HCT116 (cell line): Measurements from ENCODE around the gene SIX2. TPM values are rescaled to one million over a fixed set of nuclear protein-coding genes. Genes with fewer than 3 reads are reported as not detected.
A peak's percentile ranks its signal among the peaks of the same experiment; 100 is the strongest.

Source experiments
- ATAC-seq: fragments of 200-7000 bp; cut with Tn5 transposase; 2 replicates; pipeline ENCODE4 v1.9.1; 2020; ENCODE audit warnings: mild to moderate bottlenecking, moderate library complexity
- BruUV-seq: library from RNA; stranded (reverse); fragments of 400-500 nt; replicated peaks from 2 replicates; lab custom pipeline; 2021; lab: Mats Ljungman, UMichigan
- CTCF ChIA-PET: fragments of 300-600 bp; sonication (Branson Sonifier 250); formaldehyde crosslinking; loops from one replicate; lab custom pipeline; 2021; ENCODE audit warnings: antibody characterized with exemption; lab: Charles Lee
- POLR2A ChIA-PET: fragments of 300-600, 350-600 bp; sonication (Branson Sonifier 250); formaldehyde crosslinking; loops from one replicate; lab custom pipeline; 2021; ENCODE audit warnings: antibody characterized with exemption; lab: Charles Lee
- RAD21 ChIA-PET, 2 experiments: fragments of 300-600 bp; sonication (Branson Sonifier 250); formaldehyde crosslinking; loops; one replicate each; lab custom pipeline; 2023; ENCODE audit warnings: low total read pairs in 2 of 2; ENCODE audit not compliant: uncharacterized antibody in 2 of 2, unreplicated experiment in 2 of 2, low non-redundant PET in 1 of 2; lab: Charles Lee
- DNase-seq: peaks from one replicate; pipeline ENCODE4 v3.0.0-alpha.2; 2010; ENCODE audit warnings: low read depth, low spot score
- H2AFZ ChIP-seq: fragments of 200-600 bp; shearing (Covaris generic), sonication (generic); 2 replicates; pipeline ENCODE4 v1.6.1; 2017; ENCODE audit warnings: low read depth, mixed run types, mixed read lengths, antibody characterized with exemption, low read length; ENCODE audit not compliant: poor library complexity, severe bottlenecking
- H3K27ac ChIP-seq: 2 replicates; pipeline ENCODE4 v1.5.1; 2012; ENCODE audit warnings: low read depth, low read length
- H3K27me3 ChIP-seq: fragments of 200-600 bp; sonication (generic); 2 replicates; pipeline ENCODE4 v1.6.1; 2016; ENCODE audit warnings: mixed run types, low read length, mixed read lengths; ENCODE audit not compliant: insufficient read depth
- H3K36me3 ChIP-seq, 2 experiments: fragments of 200-500 bp in 1 of 2; fragments of 200-600 bp in 1 of 2; sonication (Bioruptor generic) in 1 of 2; sonication (generic) in 1 of 2; 2 replicates each; pipeline versions ENCODE4 v1.5.1 to v1.6.1; 2014 to 2016; ENCODE audit warnings: low read length in 2 of 2, inconsistent platforms in 1 of 2, mixed read lengths in 1 of 2, mixed run types in 1 of 2; ENCODE audit not compliant: insufficient read depth in 2 of 2, control insufficient read depth in 1 of 2
- H3K4me1 ChIP-seq, 2 experiments: fragments of 200-600 bp in 1 of 2; sonication (generic) in 1 of 2; 2 replicates each; pipeline versions ENCODE4 v1.5.1 to v1.6.1; 2012 to 2017; ENCODE audit warnings: low read length in 2 of 2, inconsistent platforms in 1 of 2, mild to moderate bottlenecking in 1 of 2, mixed read lengths in 1 of 2, mixed run types in 1 of 2, moderate library complexity in 1 of 2; ENCODE audit not compliant: insufficient read depth in 2 of 2, control insufficient read depth in 1 of 2
- H3K4me2 ChIP-seq: fragments of 200-600 bp; sonication (generic); 2 replicates; pipeline ENCODE4 v1.6.1; 2017; ENCODE audit warnings: mixed run types, low read length, mixed read lengths
- H3K4me3 ChIP-seq, 2 experiments: fragments of 200-600 bp in 1 of 2; sonication (generic) in 1 of 2; replicated peaks in 1 of 2; 2 replicates each; pipeline ENCODE4 v1.5.1; 2011 to 2016; ENCODE audit warnings: low read length in 2 of 2, control low read depth in 1 of 2, low read depth in 1 of 2, mild to moderate bottlenecking in 1 of 2, mixed read lengths in 1 of 2, mixed run types in 1 of 2
- H3K79me2 ChIP-seq: fragments of 200-600 bp; sonication (generic); 2 replicates; pipeline ENCODE4 v1.6.1; 2017; ENCODE audit warnings: mild to moderate bottlenecking, mixed run types, low read length, moderate library complexity, mixed read lengths; ENCODE audit not compliant: insufficient read depth
- H3K9ac ChIP-seq: fragments of 200-600 bp; sonication (generic); 2 replicates; pipeline ENCODE4 v1.6.1; 2016; ENCODE audit warnings: low read length, mixed read lengths
- H3K9me2 ChIP-seq: fragments of 200-600 bp; sonication (generic), shearing (Covaris generic); 2 replicates; pipeline ENCODE4 v1.6.1; 2017; ENCODE audit warnings: mixed run types, mild to moderate bottlenecking, moderate library complexity; ENCODE audit not compliant: insufficient read depth
- H3K9me3 ChIP-seq, 2 experiments: fragments of 200-500 bp in 1 of 2; fragments of 200-600 bp in 1 of 2; sonication (Bioruptor generic) in 1 of 2; sonication (generic) in 1 of 2; 2 replicates each; pipeline ENCODE4 v1.6.1; 2014 to 2017; ENCODE audit warnings: low read length in 2 of 2, mixed read lengths in 2 of 2, inconsistent platforms in 1 of 2, low read depth in 1 of 2, mild to moderate bottlenecking in 1 of 2, mixed run types in 1 of 2, moderate library complexity in 1 of 2; ENCODE audit not compliant: control insufficient read depth in 1 of 2, insufficient read depth in 1 of 2
- H4K20me1 ChIP-seq: fragments of 200-600 bp; sonication (generic), shearing (Covaris generic); 2 replicates; pipeline ENCODE4 v1.6.1; 2017; ENCODE audit warnings: mixed run types, mild to moderate bottlenecking, moderate library complexity; ENCODE audit not compliant: insufficient read depth
- CBX3 ChIP-seq: IDR thresholded peaks from 2 replicates; pipeline ENCODE4 v1.6.1; 2012; ENCODE audit warnings: low read depth
- EGR1 ChIP-seq: IDR thresholded peaks from 2 replicates; pipeline ENCODE4 v1.6.1; 2012; ENCODE audit warnings: low read depth
- ELF1 ChIP-seq: IDR thresholded peaks from 2 replicates; pipeline ENCODE4 v1.6.1; 2012; ENCODE audit warnings: low read depth, borderline replicate concordance
- EZH2 ChIP-seq: fragments of 200-600 bp; sonication (generic); IDR thresholded peaks from 2 replicates; pipeline ENCODE4 v1.6.1; 2017; ENCODE audit warnings: antibody characterized with exemption, mixed run types
- POLR2A ChIP-seq: IDR thresholded peaks from 2 replicates; pipeline ENCODE4 v1.7.0; 2011; ENCODE audit warnings: borderline replicate concordance; ENCODE audit not compliant: insufficient read depth, insufficient read length; ENCODE audit errors: extremely low read depth
- SP1 ChIP-seq: IDR thresholded peaks from 2 replicates; pipeline ENCODE4 v1.6.1; 2012; ENCODE audit warnings: low read depth
- TCF7L2 ChIP-seq: IDR thresholded peaks from 2 replicates; pipeline ENCODE4 v1.7.0; 2011; ENCODE audit warnings: borderline replicate concordance, inconsistent platforms; ENCODE audit not compliant: insufficient read depth, insufficient read length; ENCODE audit errors: extremely low read depth
- ZFX ChIP-seq: fragments of 450-650 bp; IDR thresholded peaks from 2 replicates; pipeline ENCODE4 v1.6.1; 2017
- intact Hi-C: fragments of 100-400 bp; cut with micrococcal nuclease; formaldehyde crosslinking; loops from 2 replicates; pipeline ENCODE4 v1.10.0; 2022
- total RNA-seq: library from RNA; stranded (reverse); gene quantifications from one replicate; pipeline ENCODE4 v1.2.1, GENCODE V29; 2021; ENCODE audit not compliant: unreplicated experiment
- TF ChIP-seq, protein P1 (sequence below): IDR thresholded peaks from 2 replicates; pipeline ENCODE4 v1.6.1; 2012
- TF ChIP-seq, protein P2 (sequence below): IDR thresholded peaks from 2 replicates; pipeline ENCODE4 v1.6.1; 2012
- TF ChIP-seq, protein P3 (sequence below), 3 experiments: fragments of 200-600 bp in 1 of 3; sonication (generic) in 1 of 3; IDR thresholded peaks in 2 of 3; conservative IDR thresholded peaks in 1 of 3; 2 replicates each; pipeline ENCODE4 v1.5.1; 2012 to 2017; ENCODE audit warnings: low read depth in 2 of 3, low read length in 2 of 3, antibody characterized with exemption in 1 of 3, borderline replicate concordance in 1 of 3, control low read depth in 1 of 3, mild to moderate bottlenecking in 1 of 3, mixed read lengths in 1 of 3, mixed run types in 1 of 3, moderate library complexity in 1 of 3; ENCODE audit not compliant: insufficient read depth in 1 of 3
- TF ChIP-seq, protein P4 (sequence below): IDR thresholded peaks from 2 replicates; pipeline ENCODE4 v1.6.1; 2011; ENCODE audit warnings: mild to moderate bottlenecking, low read length, moderate library complexity; ENCODE audit not compliant: insufficient replicate concordance; ENCODE audit errors: extremely low read depth

The SIX2 gene
- total RNA-seq, 1 experiment from 2014 or later, result 0.54 TPM

DNA sequence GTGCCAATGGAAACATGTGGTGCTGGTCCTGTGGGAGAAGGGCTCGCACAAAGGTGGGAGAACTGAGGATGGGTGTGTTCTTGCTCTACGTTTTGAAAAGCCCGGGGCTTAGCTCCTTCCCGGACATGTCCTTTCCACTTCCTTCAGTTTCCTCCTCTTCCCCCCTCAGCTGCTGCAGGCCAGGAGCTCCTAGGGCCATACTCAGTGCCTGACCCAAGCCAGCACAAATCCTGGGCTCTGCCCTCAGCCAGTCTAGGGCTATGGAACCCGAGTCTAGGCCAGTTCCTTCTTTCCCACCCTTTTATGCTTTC lies 1.4 kb upstream of the SIX2 start:
- Histone ChIP-seq H2AFZ (no peak overlapping the region), H3K36me3 (no peaks in the 10 kb centered on the region), H3K27me3 (no peaks in the 10 kb centered on the region), H3K9me2 (no peaks in the 10 kb centered on the region), H3K4me3 (no peak overlapping the region), H3K4me2 (peak overlapping the region; percentile 83), H3K9ac (no peak overlapping the region), H4K20me1 (no peaks in the 10 kb centered on the region), H3K4me1 (peaks cover 7 to 23% of the 10 kb centered on the region in 2 experiments), H3K9me3 (no peaks in the 10 kb centered on the region), H3K79me2 (no peaks in the 10 kb centered on the region), H3K27ac (no peak overlapping the region)
- no TSS peak for BruUV-seq
- intact Hi-C loops, result no loop called here
- ATAC-seq (no peak), DNase-seq (no peak)
- CTCF ChIA-PET, result no interaction called here
- TF ChIP-seq TCF7L2 (no peak), EZH2 (no peak), ELF1 (no peak)
- TF ChIP-seq, protein P1, sequence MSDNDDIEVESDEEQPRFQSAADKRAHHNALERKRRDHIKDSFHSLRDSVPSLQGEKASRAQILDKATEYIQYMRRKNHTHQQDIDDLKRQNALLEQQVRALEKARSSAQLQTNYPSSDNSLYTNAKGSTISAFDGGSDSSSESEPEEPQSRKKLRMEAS, result no peak
- RAD21 ChIA-PET, result no interaction called here
- POLR2A ChIA-PET, result no interaction called here

DNA sequence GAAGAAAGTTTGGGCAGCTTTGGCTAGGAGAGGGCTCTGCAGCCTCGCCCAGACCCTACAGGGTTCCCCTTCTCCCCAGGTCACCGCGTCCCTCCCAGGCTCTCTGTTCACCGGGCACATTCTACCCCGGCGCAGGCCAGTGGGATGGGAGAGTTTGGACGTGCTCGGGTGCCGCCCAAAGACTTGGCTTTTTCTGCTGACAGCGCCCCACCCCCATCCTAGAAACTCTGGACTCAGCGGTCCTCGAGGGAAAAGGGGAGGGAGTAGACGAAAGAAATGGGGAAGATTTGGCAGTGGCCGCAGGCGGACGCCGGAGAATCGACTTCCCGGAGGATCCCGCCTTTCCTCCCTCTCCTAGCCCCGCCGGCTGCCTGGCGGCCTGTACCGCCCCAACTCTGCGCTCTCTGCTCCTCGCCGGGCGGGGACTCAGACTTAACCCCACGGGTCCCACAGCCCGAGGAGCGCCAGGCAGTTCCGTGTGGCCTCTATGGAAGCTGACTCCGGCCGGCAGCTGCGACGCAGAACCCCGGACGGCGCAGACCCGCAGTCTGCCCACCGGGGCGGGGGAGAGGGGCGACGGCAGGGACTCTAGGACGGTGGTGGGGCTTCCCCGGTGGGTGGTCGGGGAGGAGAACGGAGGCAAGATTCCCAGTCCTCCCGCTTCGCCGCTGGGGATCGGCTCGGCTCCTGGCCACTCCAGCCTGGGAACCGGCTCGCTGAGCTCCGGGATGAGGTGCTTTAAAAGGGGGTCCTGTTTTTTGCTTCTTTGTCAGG lies 863 bp upstream of the SIX2 start:
- DNase-seq (no peak), ATAC-seq (peak; percentile 36)
- Histone ChIP-seq H3K4me1 (peaks cover 7 to 23% of the 10 kb centered on the region in 2 experiments), H3K4me3 (peak overlapping the region; percentile 47 to 63), H3K79me2 (no peaks in the 10 kb centered on the region), H3K27me3 (no peaks in the 10 kb centered on the region), H3K4me2 (peak overlapping the region; percentile 83), H3K36me3 (no peaks in the 10 kb centered on the region), H2AFZ (peak overlapping the region; percentile 80), H3K9ac (peak overlapping the region; percentile 46), H3K9me3 (no peaks in the 10 kb centered on the region), H3K9me2 (no peaks in the 10 kb centered on the region), H4K20me1 (no peaks in the 10 kb centered on the region), H3K27ac (no peak overlapping the region; the same call in 1 of the 2 replicates)
- no TSS peak for BruUV-seq
- POLR2A ChIA-PET, result interaction anchor here (1.2 kb wide), 1 partner anchor 73 kb away, joined by 3 read pairs; no protein-coding TSS in a partner anchor
- CTCF ChIA-PET, result no interaction called here
- no peak for TF ChIP-seq ZFX
- TF ChIP-seq, protein P2, sequence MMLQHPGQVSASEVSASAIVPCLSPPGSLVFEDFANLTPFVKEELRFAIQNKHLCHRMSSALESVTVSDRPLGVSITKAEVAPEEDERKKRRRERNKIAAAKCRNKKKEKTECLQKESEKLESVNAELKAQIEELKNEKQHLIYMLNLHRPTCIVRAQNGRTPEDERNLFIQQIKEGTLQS, result no peak
- TF ChIP-seq CBX3, result no peak
- TF ChIP-seq EGR1, result no peak
- TF ChIP-seq, protein P3, sequence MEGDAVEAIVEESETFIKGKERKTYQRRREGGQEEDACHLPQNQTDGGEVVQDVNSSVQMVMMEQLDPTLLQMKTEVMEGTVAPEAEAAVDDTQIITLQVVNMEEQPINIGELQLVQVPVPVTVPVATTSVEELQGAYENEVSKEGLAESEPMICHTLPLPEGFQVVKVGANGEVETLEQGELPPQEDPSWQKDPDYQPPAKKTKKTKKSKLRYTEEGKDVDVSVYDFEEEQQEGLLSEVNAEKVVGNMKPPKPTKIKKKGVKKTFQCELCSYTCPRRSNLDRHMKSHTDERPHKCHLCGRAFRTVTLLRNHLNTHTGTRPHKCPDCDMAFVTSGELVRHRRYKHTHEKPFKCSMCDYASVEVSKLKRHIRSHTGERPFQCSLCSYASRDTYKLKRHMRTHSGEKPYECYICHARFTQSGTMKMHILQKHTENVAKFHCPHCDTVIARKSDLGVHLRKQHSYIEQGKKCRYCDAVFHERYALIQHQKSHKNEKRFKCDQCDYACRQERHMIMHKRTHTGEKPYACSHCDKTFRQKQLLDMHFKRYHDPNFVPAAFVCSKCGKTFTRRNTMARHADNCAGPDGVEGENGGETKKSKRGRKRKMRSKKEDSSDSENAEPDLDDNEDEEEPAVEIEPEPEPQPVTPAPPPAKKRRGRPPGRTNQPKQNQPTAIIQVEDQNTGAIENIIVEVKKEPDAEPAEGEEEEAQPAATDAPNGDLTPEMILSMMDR (IDR thresholded peaks at IDR 0.05 in 2 of 3, conservative IDR thresholded peaks at IDR 0.05 in 1 of 3; ENCODE audit: borderline replicate concordance in 1 of 3, insufficient read depth in 1 of 3, low read depth in 2 of 3, low read length in 2 of 3), result no peak
- TF ChIP-seq TCF7L2, result no peak
- TF ChIP-seq, protein P4, sequence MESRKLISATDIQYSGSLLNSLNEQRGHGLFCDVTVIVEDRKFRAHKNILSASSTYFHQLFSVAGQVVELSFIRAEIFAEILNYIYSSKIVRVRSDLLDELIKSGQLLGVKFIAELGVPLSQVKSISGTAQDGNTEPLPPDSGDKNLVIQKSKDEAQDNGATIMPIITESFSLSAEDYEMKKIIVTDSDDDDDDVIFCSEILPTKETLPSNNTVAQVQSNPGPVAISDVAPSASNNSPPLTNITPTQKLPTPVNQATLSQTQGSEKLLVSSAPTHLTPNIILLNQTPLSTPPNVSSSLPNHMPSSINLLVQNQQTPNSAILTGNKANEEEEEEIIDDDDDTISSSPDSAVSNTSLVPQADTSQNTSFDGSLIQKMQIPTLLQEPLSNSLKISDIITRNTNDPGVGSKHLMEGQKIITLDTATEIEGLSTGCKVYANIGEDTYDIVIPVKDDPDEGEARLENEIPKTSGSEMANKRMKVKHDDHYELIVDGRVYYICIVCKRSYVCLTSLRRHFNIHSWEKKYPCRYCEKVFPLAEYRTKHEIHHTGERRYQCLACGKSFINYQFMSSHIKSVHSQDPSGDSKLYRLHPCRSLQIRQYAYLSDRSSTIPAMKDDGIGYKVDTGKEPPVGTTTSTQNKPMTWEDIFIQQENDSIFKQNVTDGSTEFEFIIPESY, result no peak
- TF ChIP-seq POLR2A, result no peak
- TF ChIP-seq ELF1, result no peak
- no peak for TF ChIP-seq SP1
- RAD21 ChIA-PET, result no interaction called here
- intact Hi-C loops, result no loop called here
